ENCODE data around the gene SHC3.

SHC3 gene

DNA sequence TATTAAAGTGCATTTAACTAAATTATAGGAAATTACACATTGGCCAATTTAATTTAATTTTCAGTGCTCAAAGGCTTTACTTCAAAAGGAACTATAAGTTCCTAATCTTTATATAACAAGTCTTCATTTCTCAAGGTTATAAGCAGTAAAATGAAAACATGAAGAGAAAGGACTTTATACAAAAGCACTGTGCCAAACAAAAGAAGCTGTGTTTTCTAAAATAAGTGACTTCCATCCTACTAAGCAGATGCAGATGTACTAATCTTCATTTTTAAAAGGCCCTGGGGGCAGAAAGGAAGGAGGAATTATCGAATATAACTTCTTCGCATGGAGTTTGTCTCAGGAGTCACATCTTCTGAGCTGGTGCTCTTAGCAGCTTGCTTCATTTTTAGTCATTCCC, 81.4 kb downstream of the SHC3 start:
- FAIRE-seq, result no peak

GRCh38 chr9:89096807-89097206, 81.8 kb downstream of the SHC3 start:
- FAIRE-seq, result no peak

GRCh38 chr9:89095761-89096528, 82.7 kb downstream of the SHC3 start:
- FAIRE-seq, result no peak

GRCh38 chr9:89093201-89093975, 85.2 kb downstream of the SHC3 start:
- no peak for FAIRE-seq

DNA sequence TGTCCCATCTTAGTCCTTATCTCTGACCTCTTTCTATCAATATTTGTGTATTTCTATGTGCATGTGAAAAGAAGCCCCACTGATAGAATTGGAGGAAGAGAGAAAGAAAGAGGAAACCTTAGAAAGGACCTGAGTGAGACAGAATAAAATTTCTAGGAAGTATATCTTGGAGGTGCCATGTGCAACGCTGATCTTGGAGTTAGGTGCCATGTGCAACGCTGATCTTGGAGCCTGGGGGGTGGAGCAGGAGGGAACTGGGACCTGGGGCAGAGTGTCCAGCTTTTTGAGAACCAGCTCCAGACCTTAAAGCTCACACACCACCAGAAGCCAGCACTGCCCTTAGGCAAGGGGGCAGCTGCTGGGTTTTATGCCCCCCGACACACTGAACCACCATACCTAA, 89.4 kb downstream of the SHC3 start:
- FAIRE-seq, result no peak

DNA sequence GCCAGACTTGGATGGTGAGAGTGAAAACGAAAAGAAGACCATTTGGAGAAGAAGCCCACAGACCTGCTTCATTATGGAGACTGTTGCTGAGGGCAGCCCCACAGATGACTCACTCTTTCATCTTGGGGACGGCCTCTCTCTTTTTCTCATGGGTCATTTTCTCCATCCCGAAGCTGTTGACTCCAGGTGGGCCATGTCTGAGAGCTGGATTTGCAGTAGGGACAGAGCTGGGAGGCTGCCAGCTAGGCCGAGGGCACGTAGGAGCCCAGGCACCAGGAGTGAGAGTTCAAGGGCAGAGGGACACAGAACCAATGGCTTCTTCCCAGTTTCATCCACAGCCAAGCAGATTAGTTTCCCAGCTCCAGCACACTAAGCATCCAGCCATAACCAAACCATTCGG, 95.0 kb downstream of the SHC3 start:
- no peak for FAIRE-seq

DNA sequence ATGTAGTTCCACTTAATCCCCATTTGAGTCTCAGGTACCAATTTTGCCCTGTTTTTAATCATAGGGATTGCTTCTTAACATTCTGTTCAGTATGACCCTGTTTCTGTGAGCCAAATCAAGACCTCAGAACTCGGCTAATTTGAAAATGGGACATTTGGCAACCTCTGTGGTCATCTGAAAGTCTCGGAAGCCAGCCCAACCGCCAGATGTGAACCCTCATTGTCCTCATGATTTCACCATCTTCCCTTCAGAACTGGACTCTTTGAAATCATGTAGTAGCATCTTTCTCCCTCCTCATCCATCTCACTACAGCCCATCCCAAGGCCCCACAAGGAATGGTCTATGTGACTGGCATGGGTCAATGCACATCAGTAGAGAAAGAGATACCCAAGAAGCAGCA, 98.4 kb downstream of the SHC3 start:
- FAIRE-seq, result no peak

GRCh38 chr9:89079391-89079790, 99.2 kb downstream of the SHC3 start:
- FAIRE-seq, result no peak

GRCh38 chr9:89078860-89079259, 99.8 kb downstream of the SHC3 start:
- FAIRE-seq, result no peak

GRCh38 chr9:89078421-89078820, 100.2 kb downstream of the SHC3 start:
- FAIRE-seq, result no peak

GRCh38 chr9:89077519-89077918, 101.1 kb downstream of the SHC3 start:
- FAIRE-seq, result no peak

GRCh38 chr9:89073397-89073796, 105.2 kb downstream of the SHC3 start:
- FAIRE-seq, result no peak

DNA sequence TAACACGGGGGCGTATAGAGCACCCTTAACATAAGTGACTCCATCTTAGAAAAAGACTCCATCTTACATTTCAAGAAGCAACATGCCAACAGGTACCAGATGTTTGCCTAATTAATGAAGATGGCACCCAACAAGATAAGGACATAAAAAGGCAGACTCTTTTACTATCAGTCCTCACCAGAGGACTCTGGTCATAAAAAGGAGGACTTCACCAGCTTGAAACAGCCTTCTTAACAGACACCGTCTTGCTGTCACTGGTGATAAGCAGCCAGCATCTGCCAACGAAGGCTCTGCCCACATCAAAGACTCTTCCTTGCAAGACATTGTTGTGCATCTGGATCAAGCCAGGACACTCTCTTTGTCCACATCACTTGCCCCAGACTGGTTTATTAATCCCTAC, 107.0 kb downstream of the SHC3 start:
- FAIRE-seq, result no peak

GRCh38 chr9:89066835-89067234, 111.8 kb downstream of the SHC3 start:
- FAIRE-seq, result no peak

DNA sequence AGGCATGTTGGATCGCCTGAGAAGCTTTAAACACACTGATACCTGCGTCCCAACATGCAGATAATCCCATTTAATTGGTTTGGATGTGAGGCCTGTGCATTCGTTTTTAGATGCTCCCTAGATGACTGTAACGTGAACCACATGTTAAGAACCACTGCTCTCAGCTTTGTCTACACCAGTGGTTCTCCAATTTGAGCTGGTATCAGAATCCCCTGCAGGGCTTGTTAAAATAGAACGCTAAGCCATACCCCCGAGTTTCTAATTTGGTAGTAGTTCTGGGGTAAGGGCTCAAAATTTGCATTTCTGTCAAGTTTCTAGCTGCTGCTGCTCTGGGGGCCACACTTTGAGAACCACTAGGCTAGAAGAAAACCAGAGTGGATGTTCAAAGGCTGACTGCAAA, 112.7 kb downstream of the SHC3 start:
- no peak for FAIRE-seq

DNA sequence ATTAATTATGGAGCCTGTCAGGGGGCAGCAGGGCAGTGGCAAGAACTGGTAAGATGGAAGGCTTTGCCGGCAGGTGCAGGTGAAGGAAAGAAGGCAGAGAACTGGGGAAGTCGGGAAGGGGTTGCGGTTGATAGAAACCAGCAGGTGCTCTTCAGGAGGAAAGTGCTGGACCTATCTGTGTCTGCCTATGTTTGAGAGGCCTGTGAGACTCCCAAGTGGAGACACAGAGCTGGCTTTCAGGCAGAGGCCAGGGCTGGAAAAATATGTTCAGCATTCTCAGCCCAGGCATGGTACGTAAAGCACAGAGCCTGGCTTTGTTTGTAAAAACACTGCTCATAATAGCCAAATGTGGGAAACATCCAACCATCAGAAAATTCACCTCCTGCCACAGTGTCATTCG, 117.8 kb downstream of the SHC3 start:
- no peak for FAIRE-seq

- no peak for FAIRE-seq
These were observed 118.6 kb downstream of the SHC3 start for GRCh38 chr9:89059925-89060506.

DNA sequence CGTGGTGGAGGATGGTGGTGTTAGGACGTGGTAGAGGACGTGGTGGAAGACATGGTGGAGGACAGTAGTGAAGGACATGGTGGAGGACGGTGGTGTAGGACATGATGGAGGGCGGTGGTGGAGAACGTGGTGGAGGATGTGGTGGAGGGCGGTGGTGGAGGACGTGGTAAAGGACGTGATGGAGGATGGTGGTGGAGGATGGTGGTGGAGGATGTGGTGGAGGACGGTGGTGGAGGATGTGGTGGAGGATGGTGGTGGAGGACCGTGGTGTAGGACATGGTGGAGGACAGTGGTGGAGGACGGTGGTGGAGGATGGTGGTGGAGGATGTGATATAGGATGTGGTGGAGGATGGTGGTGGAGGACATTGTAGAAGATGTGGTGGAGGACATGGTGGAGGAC, 119.7 kb downstream of the SHC3 start:
- no peak for FAIRE-seq

DNA sequence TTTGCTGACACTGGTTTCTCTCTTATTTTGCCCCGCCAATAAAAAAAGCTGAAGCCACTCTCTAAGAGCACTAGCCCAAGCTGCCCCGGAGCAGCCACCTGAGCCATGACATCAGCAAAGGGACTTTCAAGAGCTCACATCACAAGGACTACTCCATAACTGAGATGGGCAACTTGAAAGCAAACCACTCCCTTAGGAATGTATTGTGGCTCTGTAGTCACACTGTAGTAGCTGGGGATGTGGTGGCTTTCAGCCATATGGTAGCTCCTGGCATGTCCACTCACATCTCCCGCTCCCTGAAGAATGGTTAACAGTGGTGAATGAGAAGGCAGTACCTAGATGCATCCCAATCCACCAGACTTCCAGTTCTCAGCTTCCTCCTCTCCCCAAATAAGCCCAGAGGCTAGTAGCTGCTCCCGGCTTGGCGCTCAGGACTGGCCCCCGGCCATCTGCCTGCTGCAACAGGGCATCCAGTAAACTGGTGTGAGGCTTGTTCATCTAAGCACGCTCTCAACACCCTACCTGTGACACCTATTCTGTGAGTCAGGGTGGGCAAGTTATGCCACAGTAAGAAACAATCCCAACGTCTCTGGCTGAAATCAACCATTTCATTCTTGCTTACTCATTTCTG, 123.6 kb downstream of the SHC3 start:
- no peak for FAIRE-seq

DNA sequence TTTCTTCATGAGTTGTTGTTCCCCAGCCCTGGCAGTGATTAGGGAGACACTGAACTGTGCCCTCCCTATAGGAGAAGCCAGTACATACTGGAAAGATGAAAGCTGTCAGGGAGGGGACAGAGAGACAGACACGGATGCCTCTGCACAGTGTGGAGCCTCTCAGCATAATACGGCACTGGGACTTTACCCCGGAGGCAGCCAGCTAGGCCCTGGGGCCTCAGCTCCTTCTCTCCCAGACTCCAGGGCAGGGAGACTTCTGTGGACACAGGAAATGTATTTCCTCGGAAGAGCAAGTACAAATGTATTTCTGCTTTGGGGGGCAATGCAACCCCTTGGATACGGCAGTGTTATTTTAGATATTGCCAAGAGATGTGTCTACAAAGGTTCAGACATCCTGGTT, 125.3 kb downstream of the SHC3 start:
- no peak for FAIRE-seq

GRCh38 chr9:89052470-89053097, 126.0 kb downstream of the SHC3 start:
- FAIRE-seq, result no peak

GRCh38 chr9:89051421-89052025, 127.1 kb downstream of the SHC3 start:
- FAIRE-seq, result no peak

- FAIRE-seq, result no peak
These were observed 129.0 kb downstream of the SHC3 start for GRCh38 chr9:89049646-89050045.
